TTC549 (cell line): ENCODE measurements around the gene THSD4.
"Not testable (repeated sequence)": the region's sequence is repeated elsewhere in the genome, so short reads cannot be mapped to it uniquely, and the experiment has no call there.

ENCODE experiments used
- FAIRE-seq: peaks from 2 replicates; lab custom pipeline; 2012; peaks lifted over from hg19 to GRCh38; lab: Jason Lieb, UNC

THSD4 gene

DNA sequence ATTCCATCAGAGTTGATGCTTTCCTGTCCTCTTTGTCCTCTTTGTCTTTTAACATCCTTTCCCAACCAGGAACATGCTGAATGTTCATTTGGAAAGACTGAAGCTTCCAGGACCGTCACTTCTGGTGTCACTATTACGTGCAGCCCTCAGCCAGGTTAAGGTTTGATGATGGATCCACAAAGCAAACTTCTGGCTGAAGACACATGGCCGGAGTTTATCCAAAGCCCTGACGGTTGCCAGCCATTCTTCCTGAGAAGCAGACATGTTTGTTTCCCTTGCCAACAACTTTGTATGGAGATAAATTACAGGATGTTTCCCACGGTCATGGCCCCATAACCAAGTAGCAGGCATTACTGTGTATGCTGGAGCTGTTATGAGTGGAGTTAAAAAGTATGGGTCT, 236.9 kb downstream of the THSD4 start:
- FAIRE-seq: no peak

DNA sequence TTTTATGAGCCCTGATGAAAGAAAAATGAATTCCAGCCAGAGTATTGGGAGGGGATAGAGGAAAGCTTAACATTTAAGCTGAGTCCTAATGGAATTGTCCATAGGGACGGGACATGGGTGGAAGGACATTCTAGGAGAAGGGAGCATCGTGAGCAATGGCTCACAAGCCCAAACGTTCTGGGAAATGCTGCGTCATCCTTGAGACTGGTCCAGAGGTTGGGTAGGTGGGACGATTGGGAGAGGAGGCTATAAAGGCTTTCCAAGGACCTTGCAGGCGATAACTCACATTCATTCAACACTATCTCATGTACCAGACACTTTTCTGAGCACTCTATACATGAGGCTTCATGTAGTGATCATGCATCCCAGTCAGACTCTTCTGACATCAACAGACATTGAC, 237.5 kb downstream of the THSD4 start:
- FAIRE-seq: no peak

DNA sequence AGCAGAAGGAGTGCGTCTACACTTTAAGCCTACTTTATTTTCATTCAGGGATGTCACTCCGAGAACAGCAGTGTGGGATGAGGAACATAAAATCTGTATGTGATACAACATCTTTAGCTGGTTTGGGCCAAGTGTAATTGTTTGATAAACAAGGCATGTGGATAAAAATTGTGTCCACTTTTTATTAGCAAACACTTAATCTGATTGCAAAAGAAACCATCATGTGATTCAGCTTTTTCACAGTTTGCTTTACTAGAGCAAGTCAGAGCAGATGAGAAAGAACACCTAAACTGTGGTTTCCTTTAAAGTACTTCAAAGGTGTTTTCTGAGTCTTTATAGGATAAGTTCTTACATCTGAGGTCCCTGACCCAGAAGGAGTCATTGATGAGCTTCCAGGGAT, 237.9 kb downstream of the THSD4 start:
- FAIRE-seq: no peak

DNA sequence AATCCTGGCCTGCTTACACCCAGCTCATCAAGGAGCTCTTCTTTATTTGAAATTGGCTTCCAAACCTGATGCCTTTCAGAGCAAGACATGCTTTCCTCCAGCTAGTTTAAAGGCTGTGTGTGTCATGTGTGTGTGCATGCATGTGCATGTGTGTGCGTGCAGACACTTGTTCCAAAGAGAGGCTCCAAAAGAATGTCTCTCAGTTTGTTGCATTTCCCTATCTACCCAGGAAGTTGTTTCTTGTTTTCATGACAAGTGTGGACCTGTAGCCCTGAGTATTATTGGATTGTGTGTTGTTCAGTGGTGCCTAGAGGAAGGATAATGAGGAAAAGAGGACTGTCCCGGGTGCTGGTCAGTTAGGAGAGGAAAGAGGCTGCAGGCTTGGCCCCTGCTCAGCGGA, 240.0 kb downstream of the THSD4 start:
- FAIRE-seq: no peak

DNA sequence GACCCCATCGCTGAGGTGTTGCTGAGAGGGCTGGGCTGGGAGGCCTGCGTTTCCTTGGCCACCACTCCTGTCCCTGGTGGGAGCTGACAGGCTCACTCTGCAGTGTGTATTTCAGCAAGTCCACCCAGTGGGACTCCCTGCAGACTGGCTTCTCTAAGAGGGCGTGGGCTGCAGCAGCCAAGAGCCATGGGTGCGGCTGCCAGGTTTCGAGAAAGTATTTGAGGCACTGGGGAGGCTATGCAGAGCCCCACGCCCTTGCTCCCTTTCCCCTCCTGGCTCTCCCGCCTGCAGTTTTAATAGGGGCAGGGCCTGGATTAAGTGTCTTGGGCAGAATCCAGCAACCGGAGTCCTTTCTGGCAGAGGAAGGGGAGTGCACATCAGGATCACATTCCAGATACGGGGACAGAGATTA, 242.1 kb downstream of the THSD4 start:
- FAIRE-seq: no peak

DNA sequence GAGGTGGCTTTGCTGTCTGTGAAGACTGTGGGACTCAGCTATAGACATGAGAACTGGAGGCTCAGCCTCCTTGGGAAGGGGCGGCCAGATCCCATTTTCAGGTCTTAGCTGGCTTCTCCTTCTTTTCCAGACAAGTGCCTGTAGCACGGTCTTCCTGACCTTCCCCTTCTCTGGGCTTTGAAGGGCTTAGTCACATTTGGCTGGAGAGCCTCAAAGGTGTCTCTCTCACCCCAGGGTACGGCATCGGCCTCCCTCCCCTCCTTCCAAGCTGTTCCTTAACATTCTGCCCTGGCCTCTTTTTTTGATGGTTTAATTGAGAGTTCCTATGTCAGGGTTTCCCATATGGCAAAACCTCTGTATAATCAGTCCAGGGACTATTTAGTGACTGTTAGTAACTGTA, 242.7 kb downstream of the THSD4 start:
- no peak for FAIRE-seq

DNA sequence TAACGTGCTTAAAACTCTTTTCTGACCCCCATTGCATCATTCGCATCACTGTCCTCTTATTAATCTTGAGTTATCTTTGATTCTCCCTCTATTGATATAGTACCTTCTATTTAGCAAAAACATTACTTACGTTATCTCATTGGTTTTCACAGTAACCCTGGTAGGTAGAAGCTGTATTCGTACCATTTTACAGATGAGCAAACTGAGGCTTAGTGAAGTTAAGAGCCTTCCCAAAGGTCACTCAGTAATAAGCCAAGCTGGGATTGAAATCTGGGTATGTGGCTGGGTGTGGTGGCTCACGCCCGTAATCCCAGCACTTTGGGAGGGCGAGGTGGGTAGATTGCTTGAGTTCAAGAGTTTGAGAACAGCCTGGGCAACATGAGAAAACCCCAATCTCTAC, 244.0 kb downstream of the THSD4 start:
- FAIRE-seq: no peak

DNA sequence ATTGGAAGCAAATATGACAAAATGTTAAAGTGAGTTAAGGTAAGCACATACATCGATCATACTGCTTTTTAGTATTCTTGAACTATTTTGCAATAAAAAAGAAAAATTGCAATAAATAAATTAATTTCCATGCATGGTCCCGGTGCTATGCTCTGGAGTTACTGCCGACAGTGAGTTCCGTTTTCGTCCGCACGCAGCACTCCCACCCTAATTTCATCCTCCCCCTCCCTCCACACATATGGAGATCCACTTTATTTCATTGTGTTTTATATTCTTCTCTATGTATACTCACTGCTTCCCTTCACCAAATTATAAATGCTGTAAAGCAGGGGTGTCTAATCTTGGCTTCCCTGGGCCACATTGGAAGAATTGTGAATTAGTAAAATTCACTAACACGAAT, 247.3 kb downstream of the THSD4 start:
- FAIRE-seq: no peak

DNA sequence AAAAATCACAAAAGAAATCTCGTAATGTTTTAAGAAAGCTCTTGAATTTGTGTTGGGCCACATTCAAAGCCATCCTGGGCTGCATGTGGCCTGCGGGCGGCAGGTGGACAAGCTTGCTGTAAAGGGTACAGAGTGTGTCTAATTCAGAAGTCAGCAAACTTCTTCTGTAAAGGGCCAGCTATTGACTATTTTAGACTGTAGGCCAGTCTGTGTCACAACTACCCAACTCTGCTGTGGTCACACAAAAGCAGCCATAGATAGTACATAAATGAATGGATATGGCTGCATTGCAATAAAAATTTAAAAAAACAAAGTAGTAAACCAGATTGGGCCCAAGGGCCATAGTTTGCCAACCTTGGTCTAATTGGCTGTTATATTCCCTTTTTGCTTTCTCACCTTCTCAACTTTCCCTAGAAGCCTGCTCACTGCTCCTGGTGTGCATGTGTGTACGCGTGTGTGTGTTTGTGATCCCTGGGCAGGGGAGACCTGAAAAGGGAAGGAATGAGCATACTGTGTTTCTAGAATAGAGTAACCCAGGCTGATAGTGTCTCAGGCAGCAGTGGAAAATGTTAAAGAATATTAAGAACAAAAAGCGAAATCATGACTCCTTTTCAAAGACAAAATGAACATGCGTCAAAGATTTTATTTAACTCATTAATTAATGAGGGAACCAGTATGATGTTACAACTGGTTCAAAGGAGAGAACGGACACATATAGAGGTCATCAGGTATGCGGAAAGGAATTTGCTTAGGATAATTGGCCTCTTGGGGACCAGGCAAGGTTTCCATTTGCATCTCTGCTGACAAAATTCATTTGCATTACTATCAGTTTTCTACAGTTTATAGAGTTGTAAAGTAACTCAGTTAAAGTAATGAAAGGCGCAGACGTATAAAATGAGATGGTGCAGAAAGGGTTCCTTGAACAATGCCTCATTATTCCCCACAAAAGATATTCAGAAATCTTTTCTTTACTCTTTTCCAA, 248.0 kb downstream of the THSD4 start:
- no peak for FAIRE-seq

DNA sequence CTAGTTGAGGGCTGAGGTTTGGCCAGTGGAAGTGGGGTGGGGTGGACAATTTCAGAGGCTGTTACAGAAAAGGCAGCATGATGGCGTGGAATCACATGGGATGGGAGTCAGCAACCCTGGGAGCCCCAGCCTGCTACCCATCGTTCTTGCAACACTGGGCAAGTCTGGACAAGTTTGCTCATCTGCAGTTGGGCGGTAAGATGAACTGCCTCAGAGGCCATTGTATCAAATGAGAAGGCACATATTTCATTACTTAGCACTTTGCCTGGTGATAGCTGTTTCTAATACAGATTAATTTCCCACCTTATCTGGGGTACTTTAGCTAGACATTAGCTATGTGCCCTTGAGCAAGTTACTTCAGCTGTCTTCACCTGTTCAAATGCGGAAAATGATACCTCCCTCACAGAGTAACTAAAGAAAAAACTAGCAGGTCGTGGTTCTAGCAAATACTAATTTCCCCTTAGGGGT, 248.9 kb downstream of the THSD4 start:
- FAIRE-seq: no peak

DNA sequence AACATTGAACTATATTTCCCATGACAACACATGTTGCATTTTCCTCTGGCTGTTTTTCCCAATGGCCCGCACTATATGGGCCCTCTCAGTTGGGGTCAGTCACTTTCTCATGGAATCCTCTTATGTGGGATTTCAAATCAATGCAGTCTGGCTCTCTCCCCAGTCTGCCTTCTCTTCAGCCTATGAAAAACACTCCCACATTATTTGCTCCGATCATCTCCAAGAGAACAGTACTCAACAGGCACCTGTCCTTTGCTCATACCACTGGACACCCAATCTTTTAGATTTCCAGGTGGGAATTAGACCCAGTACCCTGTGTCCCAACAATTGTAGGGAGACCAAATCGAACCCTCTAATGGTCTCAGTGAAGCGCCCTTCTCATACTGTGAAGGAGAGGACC, 251.3 kb downstream of the THSD4 start:
- FAIRE-seq: no peak

DNA sequence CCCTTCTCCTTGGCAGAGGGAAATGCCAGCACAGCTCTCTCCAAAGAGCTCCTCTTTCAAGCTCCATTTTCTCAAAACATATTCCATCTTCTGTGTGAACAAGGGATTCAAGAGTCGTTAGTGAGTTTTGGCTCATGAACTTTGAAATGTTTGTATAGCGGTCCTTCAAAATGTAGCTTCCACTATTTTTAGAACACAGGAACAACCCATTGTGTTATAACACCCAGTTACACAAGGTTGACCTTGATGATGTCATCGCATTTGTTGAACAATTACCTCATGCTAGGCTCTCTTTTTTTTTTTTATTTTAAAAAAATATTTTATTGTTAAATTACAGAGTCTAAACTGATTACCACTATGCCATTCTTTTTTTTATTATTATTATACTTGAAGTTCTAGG, 251.7 kb downstream of the THSD4 start:
- FAIRE-seq: no peak

DNA sequence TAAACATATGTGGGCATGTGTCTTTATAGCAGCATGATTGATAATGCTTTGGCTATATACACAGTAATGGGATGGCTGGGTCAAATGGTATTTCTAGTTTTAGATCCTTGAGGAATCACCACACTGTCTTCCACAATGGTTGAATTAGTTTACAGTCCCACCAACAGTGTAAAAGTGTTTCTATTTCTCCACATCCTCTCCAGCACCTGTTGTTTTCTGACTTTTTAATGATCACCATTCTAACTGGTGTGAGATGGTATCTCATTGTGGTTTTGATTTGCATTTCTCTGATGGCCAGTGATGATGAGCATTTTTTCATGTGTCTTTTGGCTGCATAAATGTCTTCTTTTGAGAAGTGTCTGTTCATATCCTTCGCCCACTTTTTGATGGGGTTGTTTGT, 252.5 kb downstream of the THSD4 start:
- not testable (repeated sequence) for FAIRE-seq

DNA sequence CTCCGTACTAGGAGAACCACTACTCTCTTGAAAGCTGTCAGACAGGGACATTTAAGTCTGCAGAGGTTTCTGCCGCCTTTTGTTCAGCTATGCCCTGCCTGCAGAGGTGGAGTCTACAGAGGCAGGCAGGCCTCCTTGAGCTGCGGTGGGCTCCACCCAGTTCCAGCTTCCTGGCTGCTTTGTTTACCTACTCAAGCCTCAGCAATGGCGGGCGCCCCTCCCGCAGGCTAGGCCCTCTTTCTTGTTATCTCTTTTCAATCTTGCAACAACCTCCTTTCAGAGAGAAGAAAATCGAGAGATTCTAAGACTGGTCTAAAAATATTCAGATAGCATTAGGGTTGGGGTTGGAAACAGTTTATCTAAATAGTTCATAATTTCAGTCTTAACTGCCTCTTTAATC, 257.5 kb downstream of the THSD4 start:
- not testable (repeated sequence) for FAIRE-seq

DNA sequence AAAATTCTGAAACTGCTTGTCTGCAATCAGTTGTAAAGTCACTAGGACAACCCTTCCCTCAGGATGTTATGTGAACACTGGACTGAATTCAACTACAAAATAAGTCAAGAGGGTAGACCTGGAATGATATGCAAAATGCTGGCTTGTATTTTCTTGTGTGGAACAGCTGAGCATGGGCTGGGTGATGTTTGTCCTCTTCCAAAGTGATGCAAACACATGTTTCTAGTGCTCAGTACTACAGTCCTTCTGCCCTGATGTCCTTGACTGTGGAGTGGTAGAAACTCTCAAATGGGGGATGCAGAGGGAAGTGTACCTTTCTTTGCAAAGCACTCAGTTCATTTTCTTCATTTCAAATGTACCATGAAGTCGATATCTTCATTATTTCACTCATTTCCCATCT, 258.6 kb downstream of the THSD4 start:
- FAIRE-seq: no peak

DNA sequence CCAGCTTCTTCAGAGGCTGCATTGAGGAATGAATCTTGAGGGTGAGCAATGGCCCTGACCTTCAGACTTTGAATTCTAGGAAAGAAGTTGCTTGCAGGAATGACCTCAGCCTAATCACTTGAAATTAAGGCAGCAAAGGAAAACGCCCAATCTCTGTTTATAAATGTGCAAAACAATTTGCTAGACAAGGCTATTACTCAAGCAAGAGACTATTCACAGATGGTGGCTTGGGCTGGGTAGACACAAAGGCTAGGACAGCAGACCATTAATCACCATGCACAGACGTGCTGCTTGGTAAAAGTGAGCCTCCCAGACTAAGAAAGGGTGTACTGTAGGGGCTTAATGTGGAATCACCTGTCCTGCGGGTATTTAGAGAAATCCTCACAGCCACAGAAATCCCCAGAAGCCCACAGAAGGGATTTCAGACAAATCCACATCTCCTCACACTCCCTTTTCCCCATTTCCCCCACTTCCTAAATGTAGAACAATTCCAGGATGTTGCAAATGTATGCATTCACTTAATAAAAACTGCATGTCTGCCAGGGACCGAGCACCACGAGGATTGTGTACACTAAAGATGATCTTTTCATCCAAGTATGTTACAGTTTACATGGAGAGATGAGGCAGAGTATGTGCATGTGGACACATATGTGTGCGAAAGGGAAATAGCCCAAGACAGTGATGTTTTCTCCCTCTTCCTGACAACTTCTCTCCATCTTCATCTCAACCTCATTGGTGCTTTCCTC, 259.5 kb downstream of the THSD4 start:
- FAIRE-seq: no peak

DNA sequence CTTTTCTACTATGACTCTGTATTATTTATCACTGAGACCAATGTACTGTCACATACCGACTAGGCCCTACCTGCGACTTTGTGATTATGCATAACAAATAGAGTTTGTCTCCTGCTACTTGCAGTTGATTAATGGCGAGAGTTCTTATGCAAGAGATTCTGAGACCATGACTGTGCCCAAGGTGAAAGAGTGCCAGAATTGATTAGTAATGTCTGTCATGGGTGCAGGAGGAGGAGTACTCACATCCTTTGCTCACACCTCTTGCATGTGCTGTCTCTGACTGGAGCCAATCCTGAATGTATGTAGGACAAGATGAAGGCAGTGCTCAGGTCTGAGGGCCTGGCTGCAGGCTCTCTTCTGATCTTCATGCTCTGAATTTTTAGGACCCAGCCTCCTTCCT, 260.7 kb downstream of the THSD4 start:
- no peak for FAIRE-seq

DNA sequence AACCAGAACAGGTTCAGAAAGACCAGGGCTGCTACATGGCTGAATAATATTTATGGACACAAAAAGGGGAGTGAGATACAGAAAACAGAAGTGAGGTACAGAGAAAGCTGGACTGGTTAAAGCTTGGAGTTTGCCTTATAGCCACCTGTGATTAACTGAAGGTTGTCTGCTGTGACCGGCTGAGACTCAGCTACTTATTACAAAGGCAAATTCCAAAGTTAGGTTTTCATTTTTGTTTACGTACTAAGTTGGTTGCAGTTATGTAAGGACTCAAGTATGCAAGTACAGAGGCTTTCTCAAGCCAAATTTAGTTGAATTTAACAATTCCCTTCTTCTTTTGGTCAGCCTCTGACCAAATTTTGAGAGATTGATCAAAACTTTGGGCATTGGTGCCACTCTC, 264.6 kb downstream of the THSD4 start:
- no peak for FAIRE-seq

DNA sequence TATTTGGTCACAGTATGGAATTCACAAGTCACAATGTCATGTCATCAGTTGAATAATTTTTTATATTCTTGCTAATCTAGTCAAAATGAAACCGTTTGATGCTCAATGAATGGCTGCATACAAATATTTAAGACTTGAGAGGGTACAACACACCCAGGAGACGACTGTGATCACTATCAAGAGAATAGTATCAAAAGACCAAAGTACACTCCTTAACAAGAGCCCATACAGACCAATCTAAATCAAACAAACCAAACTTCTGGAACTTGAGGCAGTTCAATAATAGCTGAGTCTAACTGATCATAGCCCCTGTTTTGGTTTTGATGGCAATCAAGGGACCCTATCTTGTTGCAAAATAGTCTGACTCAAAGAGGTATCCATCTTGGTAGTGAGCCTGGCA, 265.1 kb downstream of the THSD4 start:
- FAIRE-seq: no peak

DNA sequence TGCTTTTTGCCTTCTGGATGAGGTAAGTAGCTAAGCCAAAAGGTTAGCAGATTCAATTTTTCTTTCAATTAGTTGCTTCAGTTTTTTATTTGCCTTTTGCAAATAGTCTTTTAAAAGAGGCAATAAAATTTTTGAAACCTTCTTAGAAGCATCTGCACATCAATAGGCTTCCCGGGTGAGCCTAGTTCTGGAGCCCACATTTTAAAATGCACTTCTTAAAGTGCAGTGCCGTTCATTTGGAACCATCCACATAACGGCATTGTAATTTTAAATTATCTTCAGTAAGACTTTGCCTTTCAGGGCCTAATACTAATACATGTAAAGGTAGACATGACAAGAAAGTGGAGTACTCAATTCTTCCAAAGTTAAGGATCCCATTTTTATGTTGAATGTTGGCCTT, 269.2 kb downstream of the THSD4 start:
- FAIRE-seq: no peak

DNA sequence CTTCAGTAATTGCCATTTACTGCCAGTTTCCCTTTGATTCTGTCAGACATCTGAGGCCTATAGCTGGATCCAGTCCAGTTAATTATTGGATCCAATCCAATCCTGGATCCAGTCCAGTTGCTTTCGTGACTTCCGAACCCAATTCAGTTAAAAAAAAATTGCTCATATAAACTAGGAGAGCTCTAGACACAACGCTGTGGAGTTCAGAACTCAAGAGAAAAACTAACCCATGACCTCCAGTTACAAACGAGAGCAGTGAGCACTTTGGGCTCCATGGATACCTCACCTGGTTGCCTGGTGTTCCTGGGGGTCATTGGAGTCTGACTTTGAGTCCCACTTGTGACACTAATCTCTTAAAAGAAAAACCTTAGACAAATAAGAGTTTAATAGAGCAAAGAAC, 269.8 kb downstream of the THSD4 start:
- FAIRE-seq: no peak

DNA sequence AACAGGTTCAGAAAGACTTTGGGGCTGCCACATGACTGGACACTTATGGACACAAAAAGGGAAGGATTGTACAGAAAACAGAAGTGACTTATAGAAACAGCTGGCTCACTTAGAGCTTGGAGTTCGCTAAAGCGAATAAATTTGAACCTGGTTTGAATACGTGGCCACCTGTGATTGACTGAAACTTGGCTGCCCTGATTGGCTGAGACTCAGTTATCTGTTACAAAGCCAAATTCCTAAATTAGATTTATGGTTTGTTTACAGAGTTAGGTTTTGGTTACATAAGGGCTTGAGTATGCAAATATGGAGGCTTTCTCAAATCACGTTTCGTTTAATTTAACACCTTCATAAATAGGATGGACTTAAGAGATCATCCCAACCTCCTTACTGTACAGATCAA, 270.2 kb downstream of the THSD4 start:
- no peak for FAIRE-seq

DNA sequence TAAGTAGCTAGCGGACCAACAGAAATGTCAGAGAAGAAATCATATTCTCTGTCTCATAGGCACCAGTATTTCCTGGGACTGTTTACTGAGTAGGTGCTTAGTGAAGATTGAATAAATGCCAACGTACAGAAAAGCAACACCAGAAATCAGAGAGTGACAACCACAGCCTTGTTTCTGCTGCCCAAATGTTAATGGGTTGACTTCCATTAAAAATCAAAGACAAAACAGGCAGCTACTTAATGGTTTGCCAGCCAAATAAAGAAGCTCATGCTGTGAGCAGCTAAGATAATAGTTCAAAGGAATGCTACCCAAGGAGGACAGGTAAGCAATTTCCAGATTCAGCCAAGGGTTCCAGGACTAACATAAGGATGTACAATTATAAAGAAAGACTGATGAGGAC, 270.7 kb downstream of the THSD4 start:
- no peak for FAIRE-seq
